Epithelial cell of proximal tubule (primary cell): ENCODE measurements around the gene C1QL1. TPM values are rescaled to one million over a fixed set of nuclear protein-coding genes. Genes with fewer than 3 reads are reported as not detected.
A peak's percentile ranks its signal among the peaks of the same experiment; 100 is the strongest.

ENCODE experiments used
- DNase-seq: peaks from one replicate; pipeline ENCODE4 v3.0.0-alpha.2; 2011; ENCODE audit warnings: low read depth
- H3K4me3 ChIP-seq: 2 replicates; pipeline ENCODE4 v1.5.1; 2011; ENCODE audit warnings: low read depth, mild to moderate bottlenecking, low read length
- CTCF ChIP-seq: conservative IDR thresholded peaks from 2 replicates; pipeline ENCODE4 v1.5.1; 2012; ENCODE audit warnings: low read depth, mild to moderate bottlenecking, low read length
- total RNA-seq: library from RNA; depleted of rRNA; stranded (reverse); fragments of >200 nt; gene quantifications from 2 replicates; pipeline ENCODE4 v1.2.3, GENCODE V29; 2015

C1QL1 gene
- total RNA-seq, 1 donor from 2014 or later, result not detected

GRCh38 chr17:44989552-44990138 is 21.5 kb upstream of the C1QL1 start:
- DNase-seq, result no peak
- no peak for TF ChIP-seq CTCF
- no peak overlapping the region for H3K4me3 ChIP-seq

GRCh38 chr17:44988044-44988942 is 20.2 kb upstream of the C1QL1 start:
- no peak overlapping the region for H3K4me3 ChIP-seq
- DNase-seq, result no peak
- TF ChIP-seq CTCF, result no peak

GRCh38 chr17:44983563-44983962 is 15.5 kb upstream of the C1QL1 start:
- TF ChIP-seq CTCF, result no peak
- no peak for DNase-seq
- H3K4me3 ChIP-seq, result no peak overlapping the region

- no peak for DNase-seq
- no peak for TF ChIP-seq CTCF
- no peak overlapping the region for H3K4me3 ChIP-seq
Observed at GRCh38 chr17:44982113-44982702, 14.1 kb upstream of the C1QL1 start.

GRCh38 chr17:44981221-44981968 is 13.3 kb upstream of the C1QL1 start:
- no peak for TF ChIP-seq CTCF
- peak overlapping the region; percentile 40 for H3K4me3 ChIP-seq
- DNase-seq, result peak; percentile 39

- H3K4me3 ChIP-seq, result no peak overlapping the region
- no peak for DNase-seq
- TF ChIP-seq CTCF, result no peak
Observed at GRCh38 chr17:44979426-44979995, 11.4 kb upstream of the C1QL1 start.
